Measurements from ENCODE around the gene KLHDC10.
"Not testable (repeated sequence)": the region's sequence is repeated elsewhere in the genome, so short reads cannot be mapped to it uniquely, and the experiment has no call there.

KLHDC10 gene

GRCh38 chr7:130162196-130162595 lies 91.9 kb downstream of the KLHDC10 start:
- DNase-seq = no peak

- no peak for DNase-seq
Observed at GRCh38 chr7:130174237-130174959, 104.1 kb downstream of the KLHDC10 start.

GRCh38 chr7:130178251-130178650 lies 107.9 kb downstream of the KLHDC10 start:
- no peak for DNase-seq

GRCh38 chr7:130179631-130180030 lies 109.3 kb downstream of the KLHDC10 start:
- DNase-seq = no peak

GRCh38 chr7:130180571-130181262 lies 110.4 kb downstream of the KLHDC10 start:
- DNase-seq = no peak

GRCh38 chr7:130181263-130181605 lies 110.9 kb downstream of the KLHDC10 start:
- DNase-seq = no peak

GRCh38 chr7:130182990-130183389 lies 112.7 kb downstream of the KLHDC10 start:
- no peak for DNase-seq

GRCh38 chr7:130184349-130184748 lies 114.0 kb downstream of the KLHDC10 start:
- DNase-seq = not testable (repeated sequence)
